ENCODE data around the gene PIGC. TPM values are rescaled to one million over a fixed set of nuclear protein-coding genes. Genes with fewer than 3 reads are reported as not detected.
"Not testable (repeated sequence)": the region's sequence is repeated elsewhere in the genome, so short reads cannot be mapped to it uniquely, and the experiment has no call there.

PIGC gene
- total RNA-seq, 2 experiments from 2014 or later, result 17.5 to 18.7 TPM

- H3K27ac Mint-ChIP-seq, result peak overlapping the region; percentile 26
- intact Hi-C loops (cut with micrococcal nuclease), result no loop called here
- H3K4me3 Mint-ChIP-seq, result no peak overlapping the region
Measured at GRCh38 chr1:172448995-172449584, 5.2 kb upstream of the PIGC start.

GRCh38 chr1:172447641-172448040 is 3.8 kb upstream of the PIGC start:
- Mint-ChIP-seq H3K27ac (no peak overlapping the region), H3K36me3 (ENCODE audit: low read depth) (no peaks in the 10 kb centered on the region), H3K4me1 (ENCODE audit: low read depth) (peaks cover 37% of the 10 kb centered on the region), H3K27me3 (ENCODE audit: low read depth) (no peaks in the 10 kb centered on the region), H3K9me3 (no peaks in the 10 kb centered on the region), H3K4me3 (no peak overlapping the region)
- intact Hi-C loops (cut with micrococcal nuclease), result no loop called here
- CTCF ChIA-PET, result no interaction called here
- DNase-seq, result no peak

More at GRCh38 chr1:172448995-172449584, 5.2 kb upstream of the PIGC start:
- no peaks in the 10 kb centered on the region for H3K36me3 Mint-ChIP-seq (ENCODE audit: low read depth)
- DNase-seq, result no peak
- no peaks in the 10 kb centered on the region for H3K9me3 Mint-ChIP-seq
- CTCF ChIA-PET, result interaction anchor here (0.8 to 1.2 kb wide), 3 partner anchors 9 to 260 kb away, joined by 3 read pairs; no protein-coding TSS in a partner anchor
- no peaks in the 10 kb centered on the region for H3K27me3 Mint-ChIP-seq (ENCODE audit: low read depth)
- H3K4me1 Mint-ChIP-seq (ENCODE audit: low read depth), result peaks cover 36% of the 10 kb centered on the region

- H3K27ac Mint-ChIP-seq, result no peak overlapping the region
- intact Hi-C loops (cut with micrococcal nuclease), result no loop called here
- H3K27me3 Mint-ChIP-seq (ENCODE audit: low read depth), result no peaks in the 10 kb centered on the region
- H3K36me3 Mint-ChIP-seq (ENCODE audit: low read depth), result peaks cover 9% of the 10 kb centered on the region
- H3K9me3 Mint-ChIP-seq, result no peaks in the 10 kb centered on the region
- no peak overlapping the region for H3K4me3 Mint-ChIP-seq
- CTCF ChIA-PET, result interaction anchor here (0.7 to 2.1 kb wide), 4 partner anchors 99 to 645 kb away, joined by 3 to 6 read pairs (median 4); no protein-coding TSS in a partner anchor
- H3K4me1 Mint-ChIP-seq (ENCODE audit: low read depth), result peaks cover 44% of the 10 kb centered on the region
- DNase-seq, result no peak
Measured at GRCh38 chr1:172446547-172446946, 2.7 kb upstream of the PIGC start.

- peak overlapping the region; percentile 86 for H3K4me3 Mint-ChIP-seq
- peaks cover 35% of the 10 kb centered on the region for H3K4me1 Mint-ChIP-seq (ENCODE audit: low read depth)
- peak overlapping the region; percentile 86 for H3K27ac Mint-ChIP-seq
- CTCF ChIA-PET, result interaction anchor here (0.7 to 6.2 kb wide), 11 partner anchors 12 to 439 kb away, joined by 3 to 88 read pairs (median 4); no protein-coding TSS in a partner anchor
- intact Hi-C loops (cut with micrococcal nuclease), result loop anchor here (5.0 kb wide), 1 partner anchor 46 kb away; no protein-coding TSS in a partner anchor
- no peaks in the 10 kb centered on the region for H3K27me3 Mint-ChIP-seq (ENCODE audit: low read depth)
- peaks cover 18% of the 10 kb centered on the region for H3K36me3 Mint-ChIP-seq (ENCODE audit: low read depth)
- no peaks in the 10 kb centered on the region for H3K9me3 Mint-ChIP-seq
- no peak for DNase-seq
Measured at GRCh38 chr1:172442843-172443565, 865 bp downstream of the PIGC start.

DNA sequence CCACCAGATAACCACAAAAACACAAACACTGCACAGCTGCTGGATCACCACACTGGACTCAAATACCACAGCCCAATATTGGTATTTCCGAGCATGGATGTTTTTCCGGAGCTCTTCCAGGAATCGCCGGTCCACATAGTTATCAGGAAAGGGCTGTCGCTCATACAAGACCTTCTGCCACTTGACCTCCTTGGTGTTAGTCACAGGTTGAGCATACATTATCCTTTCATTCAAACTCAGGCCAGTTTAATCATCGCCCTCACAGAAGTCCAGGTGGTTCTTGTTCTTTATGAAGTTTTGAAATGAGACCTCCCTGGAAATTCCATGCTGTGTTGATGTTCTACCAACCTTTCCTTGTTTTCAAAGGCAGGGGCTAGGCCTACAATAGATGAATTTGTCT is 1.5 kb downstream of the PIGC start:
- DNase-seq, result no peak
- CTCF ChIA-PET, result interaction anchor here (1.4 to 6.2 kb wide), 3 partner anchors 11 to 439 kb away, joined by 3 to 88 read pairs (median 14); no protein-coding TSS in a partner anchor
- H3K4me3 Mint-ChIP-seq, result no peak overlapping the region
- H3K4me1 Mint-ChIP-seq (ENCODE audit: low read depth), result peaks cover 35% of the 10 kb centered on the region
- no peaks in the 10 kb centered on the region for H3K9me3 Mint-ChIP-seq
- H3K36me3 Mint-ChIP-seq (ENCODE audit: low read depth), result peaks cover 18% of the 10 kb centered on the region
- no peaks in the 10 kb centered on the region for H3K27me3 Mint-ChIP-seq (ENCODE audit: low read depth)
- H3K27ac Mint-ChIP-seq, result no peak overlapping the region
- intact Hi-C loops (cut with micrococcal nuclease), result loop anchor here (5.0 kb wide), 1 partner anchor 45 kb away; no protein-coding TSS in a partner anchor

GRCh38 chr1:172437183-172437582 is 6.7 kb downstream of the PIGC start:
- intact Hi-C loops (cut with micrococcal nuclease); H3K27ac Mint-ChIP-seq; H3K9me3 Mint-ChIP-seq; DNase-seq; H3K27me3 Mint-ChIP-seq (ENCODE audit: low read depth); H3K4me3 Mint-ChIP-seq: not testable (repeated sequence)
- H3K4me1 Mint-ChIP-seq (ENCODE audit: low read depth), result peaks cover 37% of the 10 kb centered on the region
- H3K36me3 Mint-ChIP-seq (ENCODE audit: low read depth), result peaks cover 25% of the 10 kb centered on the region
- CTCF ChIA-PET, result interaction anchor here (1.5 kb wide), 1 partner anchor 8 kb away, joined by 4 read pairs; no protein-coding TSS in a partner anchor

GRCh38 chr1:172431721-172432192 is 12.1 kb downstream of the PIGC start:
- peak; percentile 53 for DNase-seq
- Mint-ChIP-seq H3K4me3 (no peak overlapping the region), H3K27me3 (ENCODE audit: low read depth) (no peaks in the 10 kb centered on the region), H3K27ac (no peak overlapping the region), H3K9me3 (peaks cover 7% of the 10 kb centered on the region), H3K36me3 (ENCODE audit: low read depth) (peaks cover 8% of the 10 kb centered on the region), H3K4me1 (ENCODE audit: low read depth) (peaks cover 46% of the 10 kb centered on the region)
- intact Hi-C loops (cut with micrococcal nuclease), result no loop called here
- CTCF ChIA-PET, result interaction anchor here (0.6 to 8.8 kb wide), 8 partner anchors 11 to 446 kb away, joined by 3 to 88 read pairs (median 6); partner anchors contain the start of gene PIGC

- Mint-ChIP-seq H3K27ac (peak overlapping the region; percentile 21), H3K36me3 (ENCODE audit: low read depth) (peaks cover 8% of the 10 kb centered on the region), H3K4me3 (no peak overlapping the region), H3K4me1 (ENCODE audit: low read depth) (peaks cover 46% of the 10 kb centered on the region), H3K9me3 (peaks cover 6% of the 10 kb centered on the region), H3K27me3 (ENCODE audit: low read depth) (no peaks in the 10 kb centered on the region)
- CTCF ChIA-PET, result interaction anchor here (0.5 to 8.8 kb wide), 9 partner anchors 11 to 446 kb away, joined by 3 to 88 read pairs (median 5); partner anchors contain the start of gene PIGC
- DNase-seq, result no peak
- intact Hi-C loops (cut with micrococcal nuclease), result no loop called here
Measured at GRCh38 chr1:172431204-172431603, 12.7 kb downstream of the PIGC start.

DNA sequence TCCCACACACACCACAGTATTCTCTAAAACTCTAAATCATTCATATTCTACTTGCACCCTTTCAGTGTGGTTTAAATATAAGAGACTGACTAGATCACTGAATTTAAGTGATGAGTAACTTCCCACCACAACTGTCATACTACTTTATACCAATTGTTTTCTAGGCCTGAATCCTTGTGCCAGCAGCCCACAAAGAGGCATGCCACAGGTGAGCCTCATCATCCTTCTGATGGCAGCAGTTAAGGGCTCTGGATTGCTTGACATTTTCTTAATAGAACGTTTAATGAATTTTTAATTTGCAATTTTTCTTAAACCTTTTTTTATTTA is 13.8 kb downstream of the PIGC start:
- H3K27ac Mint-ChIP-seq, result no peak overlapping the region
- no peak overlapping the region for H3K4me3 Mint-ChIP-seq
- peaks cover 46% of the 10 kb centered on the region for H3K4me1 Mint-ChIP-seq (ENCODE audit: low read depth)
- CTCF ChIA-PET, result interaction anchor here (0.7 to 8.8 kb wide), 20 partner anchors 8 to 445 kb away, joined by 3 to 88 read pairs (median 4); partner anchors contain the start of genes C1orf105 and PIGC
- no peaks in the 10 kb centered on the region for H3K27me3 Mint-ChIP-seq (ENCODE audit: low read depth)
- H3K36me3 Mint-ChIP-seq (ENCODE audit: low read depth), result peaks cover 6% of the 10 kb centered on the region
- H3K9me3 Mint-ChIP-seq, result peaks cover 1% of the 10 kb centered on the region
- no peak for DNase-seq
- intact Hi-C loops (cut with micrococcal nuclease), result no loop called here

DNA sequence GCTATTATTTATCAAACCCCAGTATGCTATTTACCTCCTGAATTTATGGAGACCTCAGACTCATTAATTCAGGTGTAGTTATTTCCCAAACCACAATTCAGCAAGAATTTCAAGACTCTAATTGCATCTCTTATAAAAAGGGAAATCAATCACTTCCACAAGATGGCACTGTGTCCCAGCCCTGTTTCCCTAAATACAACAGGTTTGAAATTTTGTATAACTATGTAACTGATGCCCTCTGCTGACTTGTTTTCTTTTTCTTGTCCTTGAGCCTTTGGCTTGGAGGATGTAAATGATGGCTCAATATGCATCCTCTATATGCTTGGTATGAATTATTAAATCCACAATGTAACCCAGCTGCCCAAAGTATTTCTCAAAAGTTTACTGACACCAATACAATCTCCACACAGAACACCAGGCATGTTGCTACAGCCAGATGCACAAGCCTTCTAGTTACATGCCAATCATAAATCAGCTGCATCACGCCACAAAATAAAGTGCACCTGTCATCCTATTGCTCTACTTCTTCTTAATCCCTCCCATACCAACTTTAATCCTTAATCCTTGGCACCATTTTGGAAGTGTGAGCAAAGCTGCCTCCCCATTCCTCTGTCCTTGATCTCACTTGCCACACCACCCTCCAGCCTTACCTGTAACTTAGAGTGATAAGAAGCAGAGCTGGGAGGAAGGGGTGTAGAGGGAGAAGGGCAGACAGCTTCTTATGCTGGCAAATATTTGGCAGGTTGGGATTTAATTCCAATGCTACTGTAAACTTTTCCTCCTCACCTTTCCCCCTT is 14.3 kb downstream of the PIGC start:
- Mint-ChIP-seq H3K9me3 (peaks cover 1% of the 10 kb centered on the region), H3K27ac (no peak overlapping the region), H3K4me1 (ENCODE audit: low read depth) (peaks cover 46% of the 10 kb centered on the region), H3K27me3 (ENCODE audit: low read depth) (no peaks in the 10 kb centered on the region), H3K4me3 (no peak overlapping the region), H3K36me3 (ENCODE audit: low read depth) (peaks cover 5% of the 10 kb centered on the region)
- peak; percentile 77 for DNase-seq
- CTCF ChIA-PET, result interaction anchor here (0.7 to 8.8 kb wide), 22 partner anchors 8 to 444 kb away, joined by 3 to 88 read pairs (median 4); partner anchors contain the start of genes C1orf105 and PIGC
- intact Hi-C loops (cut with micrococcal nuclease), result loop anchor here (1.0 to 10.0 kb wide), 11 partner anchors 15 to 942 kb away; partner anchors contain the start of genes METTL13, PIGC and PRRC2C

DNA sequence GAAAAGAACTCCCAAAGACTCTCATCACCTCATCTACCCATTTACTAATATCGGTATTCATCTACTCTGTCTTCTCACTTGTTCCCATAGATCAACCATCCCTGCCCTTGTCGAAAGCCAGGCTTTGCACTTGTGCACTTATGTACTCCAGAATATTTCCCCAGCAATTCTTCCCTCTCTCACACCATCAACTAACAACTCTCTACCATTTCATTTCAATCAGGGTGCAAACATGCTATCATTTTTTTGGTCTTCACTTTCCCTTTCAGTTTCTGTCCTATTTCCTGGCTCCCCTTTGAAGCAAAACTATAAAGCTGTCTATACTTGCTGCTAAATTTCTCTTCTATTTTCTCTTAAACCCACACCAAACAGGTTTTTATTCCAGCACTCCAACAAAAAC is 16.7 kb downstream of the PIGC start:
- peaks cover 28% of the 10 kb centered on the region for H3K4me1 Mint-ChIP-seq (ENCODE audit: low read depth)
- no peaks in the 10 kb centered on the region for H3K9me3 Mint-ChIP-seq
- H3K4me3 Mint-ChIP-seq, result no peak overlapping the region
- intact Hi-C loops (cut with micrococcal nuclease), result loop anchor here (2.0 to 10.0 kb wide), 5 partner anchors 68 to 940 kb away; partner anchors contain the start of genes METTL13 and PRRC2C
- no peak overlapping the region for H3K27ac Mint-ChIP-seq
- CTCF ChIA-PET, result interaction anchor here (1.9 to 8.8 kb wide), 3 partner anchors 15 to 425 kb away, joined by 5 to 88 read pairs (median 13); partner anchors contain the start of gene PIGC
- no peak for DNase-seq
- no peaks in the 10 kb centered on the region for H3K36me3 Mint-ChIP-seq (ENCODE audit: low read depth)
- no peaks in the 10 kb centered on the region for H3K27me3 Mint-ChIP-seq (ENCODE audit: low read depth)
